ENCODE measurements around the gene GPR12. TPM values are rescaled to one million over a fixed set of nuclear protein-coding genes. Genes with fewer than 3 reads are reported as not detected.
"Not testable (repeated sequence)": the region's sequence is repeated elsewhere in the genome, so short reads cannot be mapped to it uniquely, and the experiment has no call there.

GPR12 gene
- total and polyA plus RNA-seq, 5 donors, result not detected

- 43% methylated on average over 7 of the region's 7 CpGs for WGBS
- peaks cover 2% of the 10 kb centered on the region for H3K27me3 ChIP-seq (ENCODE audit: control insufficient read depth, insufficient read depth)
- H3K9me3 ChIP-seq (ENCODE audit: control insufficient read depth, low read length), result no peaks in the 10 kb centered on the region
- H3K27ac ChIP-seq (ENCODE audit: low read length), result no peak overlapping the region
- no peaks in the 10 kb centered on the region for H3K4me1 ChIP-seq (ENCODE audit: control insufficient read depth, insufficient read depth, low read length)
- no peak for DNase-seq
- no peak overlapping the region for H3K4me3 ChIP-seq (ENCODE audit: low read length)
- intact Hi-C loops (cut with DNase I), result no loop called here
- no peak for ATAC-seq
These were observed 16.6 kb downstream of the GPR12 start for GRCh38 chr13:26743971-26744370.

GRCh38 chr13:26742691-26743358, 17.8 kb downstream of the GPR12 start:
- Histone ChIP-seq H3K27ac (ENCODE audit: low read length) (no peak overlapping the region), H3K27me3 (ENCODE audit: control insufficient read depth, insufficient read depth) (peaks cover 2% of the 10 kb centered on the region), H3K9me3 (ENCODE audit: control insufficient read depth, low read length) (no peaks in the 10 kb centered on the region), H3K4me3 (ENCODE audit: low read length) (no peak overlapping the region), H3K4me1 (ENCODE audit: control insufficient read depth, insufficient read depth, low read length) (no peaks in the 10 kb centered on the region)
- no peak for DNase-seq
- 31% methylated on average over 25 of the region's 25 CpGs for WGBS
- no peak for ATAC-seq
- intact Hi-C loops (cut with DNase I), result no loop called here

- Histone ChIP-seq H3K27ac (ENCODE audit: low read length) (no peak overlapping the region), H3K4me1 (ENCODE audit: control insufficient read depth, insufficient read depth, low read length) (no peaks in the 10 kb centered on the region), H3K9me3 (ENCODE audit: control insufficient read depth, low read length) (no peaks in the 10 kb centered on the region), H3K4me3 (ENCODE audit: low read length) (no peak overlapping the region), H3K27me3 (ENCODE audit: control insufficient read depth, insufficient read depth) (no peaks in the 10 kb centered on the region)
- intact Hi-C loops (cut with DNase I), result no loop called here
- no peak for ATAC-seq
- WGBS, result 65% methylated on average over 9 of the region's 9 CpGs
- no peak for DNase-seq
These were observed 24.9 kb downstream of the GPR12 start for GRCh38 chr13:26735677-26736076.

GRCh38 chr13:26727633-26728032, 33.0 kb downstream of the GPR12 start:
- intact Hi-C loops (cut with DNase I), result no loop called here
- ATAC-seq, result no peak

GRCh38 chr13:26727122-26727521, 33.5 kb downstream of the GPR12 start:
- ATAC-seq (no peak), DNase-seq (no peak)
- intact Hi-C loops (cut with DNase I), result no loop called here

More at GRCh38 chr13:26727633-26728032, 33.0 kb downstream of the GPR12 start:
- Histone ChIP-seq H3K27me3 (ENCODE audit: control insufficient read depth, insufficient read depth) (no peaks in the 10 kb centered on the region), H3K27ac (ENCODE audit: low read length) (no peak overlapping the region), H3K4me1 (ENCODE audit: control insufficient read depth, insufficient read depth, low read length) (no peaks in the 10 kb centered on the region), H3K9me3 (ENCODE audit: control insufficient read depth, low read length) (no peaks in the 10 kb centered on the region), H3K4me3 (ENCODE audit: low read length) (no peak overlapping the region)
- DNase-seq, result no peak

GRCh38 chr13:26726684-26727083, 33.9 kb downstream of the GPR12 start:
- Histone ChIP-seq H3K27me3 (ENCODE audit: control insufficient read depth, insufficient read depth) (no peaks in the 10 kb centered on the region), H3K9me3 (ENCODE audit: control insufficient read depth, low read length) (no peaks in the 10 kb centered on the region), H3K4me1 (ENCODE audit: control insufficient read depth, insufficient read depth, low read length) (no peaks in the 10 kb centered on the region), H3K4me3 (ENCODE audit: low read length) (no peak overlapping the region), H3K27ac (ENCODE audit: low read length) (no peak overlapping the region)
- ATAC-seq (no peak), DNase-seq (no peak)
- intact Hi-C loops (cut with DNase I), result no loop called here
- 88% methylated on average over 8 of the region's 8 CpGs for WGBS

More at GRCh38 chr13:26727122-26727521, 33.5 kb downstream of the GPR12 start:
- WGBS, result 83% methylated on average over 3 of the region's 3 CpGs
- H3K27ac ChIP-seq (ENCODE audit: low read length), result no peak overlapping the region
- no peak overlapping the region for H3K4me3 ChIP-seq (ENCODE audit: low read length)
- no peaks in the 10 kb centered on the region for H3K27me3 ChIP-seq (ENCODE audit: control insufficient read depth, insufficient read depth)
- no peaks in the 10 kb centered on the region for H3K9me3 ChIP-seq (ENCODE audit: control insufficient read depth, low read length)
- H3K4me1 ChIP-seq (ENCODE audit: control insufficient read depth, insufficient read depth, low read length), result no peaks in the 10 kb centered on the region

- H3K27ac ChIP-seq (ENCODE audit: low read length); H3K9me3 ChIP-seq (ENCODE audit: control insufficient read depth, low read length); intact Hi-C loops (cut with DNase I); ATAC-seq; H3K4me3 ChIP-seq (ENCODE audit: low read length); H3K27me3 ChIP-seq (ENCODE audit: control insufficient read depth, insufficient read depth); H3K4me1 ChIP-seq (ENCODE audit: control insufficient read depth, insufficient read depth, low read length); DNase-seq: not testable (repeated sequence)
- 93% methylated on average over 11 of the region's 31 CpGs for WGBS
These were observed 37.0 kb downstream of the GPR12 start for GRCh38 chr13:26723620-26724019.

GRCh38 chr13:26722321-26722720, 38.3 kb downstream of the GPR12 start:
- no peaks in the 10 kb centered on the region for H3K9me3 ChIP-seq (ENCODE audit: control insufficient read depth, low read length)
- no peak overlapping the region for H3K27ac ChIP-seq (ENCODE audit: low read length)
- WGBS, result 78% methylated on average over 5 of the region's 5 CpGs
- no peaks in the 10 kb centered on the region for H3K27me3 ChIP-seq (ENCODE audit: control insufficient read depth, insufficient read depth)
- intact Hi-C loops (cut with DNase I), result no loop called here
- no peak overlapping the region for H3K4me3 ChIP-seq (ENCODE audit: low read length)
- no peaks in the 10 kb centered on the region for H3K4me1 ChIP-seq (ENCODE audit: control insufficient read depth, insufficient read depth, low read length)
- ATAC-seq, result no peak
- no peak for DNase-seq

GRCh38 chr13:26721251-26722121, 39.1 kb downstream of the GPR12 start:
- no peaks in the 10 kb centered on the region for H3K27me3 ChIP-seq (ENCODE audit: control insufficient read depth, insufficient read depth)
- WGBS, result 62% methylated on average over 26 of the region's 26 CpGs
- no peak overlapping the region for H3K27ac ChIP-seq (ENCODE audit: low read length)
- DNase-seq, result peak in 2 of 3 donors; percentile 47 to 65
- ATAC-seq, result peak in 1 of 2 donors; percentile 14
- no peak overlapping the region for H3K4me3 ChIP-seq (ENCODE audit: low read length)
- H3K4me1 ChIP-seq (ENCODE audit: control insufficient read depth, insufficient read depth, low read length), result no peaks in the 10 kb centered on the region
- no peaks in the 10 kb centered on the region for H3K9me3 ChIP-seq (ENCODE audit: control insufficient read depth, low read length)
- intact Hi-C loops (cut with DNase I), result no loop called here

- no peak for ATAC-seq
- whole genome bisulfite sequencing, result 38% methylated on average over 5 of the region's 5 CpGs
- Histone ChIP-seq H3K9me3 (ENCODE audit: control insufficient read depth, low read length) (no peaks in the 10 kb centered on the region), H3K27ac (ENCODE audit: low read length) (no peak overlapping the region), H3K4me3 (ENCODE audit: low read length) (no peak overlapping the region), H3K27me3 (ENCODE audit: control insufficient read depth, insufficient read depth) (no peaks in the 10 kb centered on the region), H3K4me1 (ENCODE audit: control insufficient read depth, insufficient read depth, low read length) (no peaks in the 10 kb centered on the region)
- intact Hi-C loops (cut with DNase I), result no loop called here
- no peak for DNase-seq
These were observed 41.1 kb downstream of the GPR12 start for GRCh38 chr13:26719356-26719945.

GRCh38 chr13:26718872-26719271, 41.7 kb downstream of the GPR12 start:
- Histone ChIP-seq H3K4me1 (ENCODE audit: control insufficient read depth, insufficient read depth, low read length) (no peaks in the 10 kb centered on the region), H3K4me3 (ENCODE audit: low read length) (no peak overlapping the region), H3K9me3 (ENCODE audit: control insufficient read depth, low read length) (no peaks in the 10 kb centered on the region), H3K27me3 (ENCODE audit: control insufficient read depth, insufficient read depth) (no peaks in the 10 kb centered on the region), H3K27ac (ENCODE audit: low read length) (no peak overlapping the region)
- DNase-seq (no peak), ATAC-seq (no peak)
- intact Hi-C loops (cut with DNase I), result no loop called here
- 78% methylated on average over 5 of the region's 5 CpGs for WGBS
